HG03039 (cell line): ENCODE data around the gene POLR2E.

Experiments
- ATAC-seq: cut with Tn5 transposase; IDR thresholded peaks from one replicate; pipeline ENCODE4 v1.9.1; 2021; ENCODE audit warnings: mild to moderate bottlenecking, moderate library complexity; ENCODE audit not compliant: unreplicated experiment

Gene POLR2E

GRCh38 chr19:1098177-1099051, 3.2 kb upstream of the POLR2E start:
- ATAC-seq, result no peak

GRCh38 chr19:1097810-1098176, 2.6 kb upstream of the POLR2E start:
- no peak for ATAC-seq

GRCh38 chr19:1094655-1094977, 559 bp downstream of the POLR2E start:
- no peak for ATAC-seq

GRCh38 chr19:1093811-1094553, 1.2 kb downstream of the POLR2E start:
- ATAC-seq, result no peak

GRCh38 chr19:1093330-1093729, 1.8 kb downstream of the POLR2E start:
- no peak for ATAC-seq

GRCh38 chr19:1091544-1092175, 3.5 kb downstream of the POLR2E start:
- no peak for ATAC-seq

- ATAC-seq, result no peak
Observed at GRCh38 chr19:1090731-1091543, 4.2 kb downstream of the POLR2E start.

- ATAC-seq, result no peak
Observed at GRCh38 chr19:1089891-1090290, 5.3 kb downstream of the POLR2E start.

GRCh38 chr19:1089126-1089771, 5.9 kb downstream of the POLR2E start:
- no peak for ATAC-seq

GRCh38 chr19:1088416-1089010, 6.7 kb downstream of the POLR2E start:
- ATAC-seq, result no peak

- ATAC-seq, result no peak
Observed at GRCh38 chr19:1087813-1088415, 7.3 kb downstream of the POLR2E start.

- no peak for ATAC-seq
Observed at GRCh38 chr19:1086613-1087012, 8.6 kb downstream of the POLR2E start.

GRCh38 chr19:1085676-1086442, 9.3 kb downstream of the POLR2E start:
- ATAC-seq, result no peak

- no peak for ATAC-seq
Observed at GRCh38 chr19:1085053-1085658, 10.0 kb downstream of the POLR2E start.

- ATAC-seq, result no peak
Observed at GRCh38 chr19:1084024-1084868, 10.9 kb downstream of the POLR2E start.

GRCh38 chr19:1082928-1083816, 12.0 kb downstream of the POLR2E start:
- ATAC-seq, result no peak
